Bronchus fibroblast of lung (primary cell): ENCODE data around the gene DAPK2. TPM values are rescaled to one million over a fixed set of nuclear protein-coding genes. Genes with fewer than 3 reads are reported as not detected.

ENCODE experiments used
- total RNA-seq: library from RNA; depleted of rRNA; stranded (reverse); fragments of >200 nt; gene quantifications from 2 replicates; pipeline ENCODE4 v1.2.3, GENCODE V29; 2015

DAPK2 gene
- total RNA-seq: 0.34 and 3.0 TPM in 2 replicates

GRCh38 chr15:64046421-64047153, at the start of gene DAPK2:
DAPK2 (minus strand) TSS chr15:64046485; CDS start chr15:64040261, 6,224 bp downstream.

GRCh38 chr15:64093627-64094417, 47.5 kb upstream of the DAPK2 start, which contains the start of gene CIAO2A:
CIAO2A (minus strand) TSS chr15:64093838; CDS start chr15:64093768, 70 bp downstream.

Other genes with a start within 250 kb of the DAPK2 start
- 24.2 and 39.3 TPM in 2 replicates for gene HERC1, start 212.5 kb downstream of the DAPK2 start, total RNA-seq
- 78.2 and 91.5 TPM in 2 replicates for gene CIAO2A, start 47.4 kb upstream of the DAPK2 start, total RNA-seq
- gene SNX1, start 49.5 kb upstream of the DAPK2 start, total RNA-seq: 25.2 and 30.2 TPM in 2 replicates
- gene SNX22, start 105.2 kb upstream of the DAPK2 start, total RNA-seq: under 0.01 and 0.17 TPM in 2 replicates
- gene PPIB, start 116.5 kb upstream of the DAPK2 start, total RNA-seq: 673 and 698 TPM in 2 replicates